Transverse colon (tissue), 4 donors: Measurements from ENCODE around the gene EFEMP1. TPM values are rescaled to one million over a fixed set of nuclear protein-coding genes. Genes with fewer than 3 reads are reported as not detected.

Source experiments
- DNase-seq: peaks from one replicate; pipeline ENCODE4 v3.0.0-alpha.2; 2019
- H3K27ac ChIP-seq, 4 donors: fragments of 200-600 bp; sonication (generic); 2 replicates each; pipeline ENCODE4 v1.5.1; 2016 to 2018; ENCODE audit warnings: inconsistent platforms in 4 of 4
- H3K27me3 ChIP-seq: fragments of 200-600 bp; sonication (generic); 2 replicates; pipeline ENCODE4 v1.5.1; 2017; ENCODE audit warnings: inconsistent platforms
- H3K36me3 ChIP-seq, 4 donors: fragments of 200-600 bp; sonication (generic); 2 replicates each; pipeline ENCODE4 v1.5.1; 2017 to 2019; ENCODE audit warnings: inconsistent platforms in 4 of 4
- H3K4me1 ChIP-seq, 4 donors: fragments of 200-600 bp; sonication (generic); 2 replicates each; pipeline ENCODE4 v1.5.1; 2017 to 2020; ENCODE audit warnings: inconsistent platforms in 4 of 4
- H3K4me3 ChIP-seq, 4 donors: fragments of 200-600 bp; sonication (generic); 1 replicate in 1 of 4; 2 replicates in 3 of 4; pipeline versions ENCODE4 v1.5.1 to v1.6.1; 2017 to 2019; ENCODE audit warnings: inconsistent platforms in 4 of 4
- H3K9me3 ChIP-seq, 2 donors: fragments of 200-600 bp; sonication (generic); 2 replicates each; pipeline ENCODE4 v1.5.1; 2017 to 2019; ENCODE audit warnings: inconsistent platforms in 2 of 2
- EP300 ChIP-seq: sonication (generic); formaldehyde crosslinking; IDR thresholded peaks from one replicate; pipeline ENCODE4 v1.6.1; 2017; ENCODE audit warnings: antibody characterized with exemption, low read depth
- POLR2A ChIP-seq: fragments of 450-650 bp; IDR thresholded peaks from one replicate; pipeline ENCODE4 v1.6.1; 2016; ENCODE audit warnings: antibody characterized with exemption, mild to moderate bottlenecking, moderate library complexity
- POLR2AphosphoS5 ChIP-seq, 3 donors: sonication (generic); formaldehyde crosslinking; IDR thresholded peaks; one replicate each; pipeline ENCODE4 v1.6.1; 2016; ENCODE audit warnings: antibody characterized with exemption in 3 of 3
- WGBS, 2 donors: methylation state at CpG; one replicate each; pipeline ENCODE4 v1.1.5; 2018; ENCODE audit warnings: low coverage in 1 of 2; 5-methylcytosine and 5-hydroxymethylcytosine counted together
- in situ Hi-C, 4 donors: fragments of 200-750 bp; cut with MboI; loops; one replicate each; pipeline versions ENCODE4 v1.15.0 to v1.15.1; 2017; ENCODE audit warnings: low sequenced_read_pairs in 3 of 4, low pct_ligation_motif_present in 1 of 4, low pct_unique_long_range_greater_than_20kb in 1 of 4
- intact Hi-C: fragments of 100-400 bp; cut with DNase I; formaldehyde crosslinking; loops from one replicate; pipeline ENCODE4 v1.15.1; 2023; ENCODE audit warnings: low total_unique reads
- total RNA-seq, 4 donors: library from RNA; depleted of rRNA; stranded (reverse); fragments of >200 nt; gene quantifications; one replicate each; pipeline ENCODE4 v1.1.0, GENCODE V29; 2016
- TF ChIP-seq, protein P1 (sequence below), 5 experiments: fragments of 200-600 bp in 3 of 5; fragments of 450-650 bp in 2 of 5; sonication (generic) in 3 of 5; IDR thresholded peaks; 1 replicate in 2 of 5; 2 replicates in 3 of 5; pipeline ENCODE4 v1.5.1; 2016 to 2017; ENCODE audit warnings: antibody characterized with exemption in 5 of 5, inconsistent platforms in 3 of 5, mild to moderate bottlenecking in 2 of 5, moderate library complexity in 1 of 5

Gene EFEMP1
- total RNA-seq, 4 donors from 2014 or later: 12.0 to 34.8 (median 26.5) TPM

DNA sequence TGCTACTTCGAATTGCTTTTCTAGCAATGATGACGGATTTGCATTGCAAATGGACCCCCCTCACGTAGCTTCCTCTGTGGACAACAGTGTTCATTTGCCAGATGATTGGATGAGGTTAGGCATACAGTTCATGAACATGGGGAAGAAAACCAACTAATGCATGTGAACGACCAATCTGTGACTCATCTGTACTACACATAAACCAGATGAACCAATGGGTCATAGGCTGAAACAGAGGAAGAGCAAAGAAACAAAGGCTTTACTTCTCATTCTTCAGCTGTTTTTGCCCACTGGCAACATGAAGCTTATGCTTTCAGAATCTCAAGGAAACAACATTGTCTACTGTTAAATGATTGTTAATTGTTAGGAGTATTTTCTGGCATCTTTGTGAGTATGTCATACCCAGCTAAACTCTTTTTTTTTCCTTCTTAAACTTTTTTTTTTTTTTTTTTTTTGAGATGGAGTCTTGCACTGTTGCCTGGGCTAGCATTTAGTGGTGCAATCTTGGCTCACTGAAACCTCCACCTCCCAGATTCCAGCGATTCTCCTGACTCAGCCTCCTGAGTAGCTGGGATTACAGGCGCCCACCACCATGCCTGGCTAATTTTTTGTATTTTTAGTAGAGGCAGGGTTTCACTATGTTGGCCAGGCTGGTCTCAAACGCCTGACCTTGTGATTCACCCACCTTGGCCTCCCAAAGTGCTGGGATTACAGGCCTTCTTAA lies 35.5 kb downstream of the EFEMP1 start:
- TF ChIP-seq EP300: no peak
- no peak for TF ChIP-seq POLR2AphosphoS5 (IDR thresholded peaks at IDR 0.05)
- no peak for TF ChIP-seq POLR2A
- TF ChIP-seq, protein P1, sequence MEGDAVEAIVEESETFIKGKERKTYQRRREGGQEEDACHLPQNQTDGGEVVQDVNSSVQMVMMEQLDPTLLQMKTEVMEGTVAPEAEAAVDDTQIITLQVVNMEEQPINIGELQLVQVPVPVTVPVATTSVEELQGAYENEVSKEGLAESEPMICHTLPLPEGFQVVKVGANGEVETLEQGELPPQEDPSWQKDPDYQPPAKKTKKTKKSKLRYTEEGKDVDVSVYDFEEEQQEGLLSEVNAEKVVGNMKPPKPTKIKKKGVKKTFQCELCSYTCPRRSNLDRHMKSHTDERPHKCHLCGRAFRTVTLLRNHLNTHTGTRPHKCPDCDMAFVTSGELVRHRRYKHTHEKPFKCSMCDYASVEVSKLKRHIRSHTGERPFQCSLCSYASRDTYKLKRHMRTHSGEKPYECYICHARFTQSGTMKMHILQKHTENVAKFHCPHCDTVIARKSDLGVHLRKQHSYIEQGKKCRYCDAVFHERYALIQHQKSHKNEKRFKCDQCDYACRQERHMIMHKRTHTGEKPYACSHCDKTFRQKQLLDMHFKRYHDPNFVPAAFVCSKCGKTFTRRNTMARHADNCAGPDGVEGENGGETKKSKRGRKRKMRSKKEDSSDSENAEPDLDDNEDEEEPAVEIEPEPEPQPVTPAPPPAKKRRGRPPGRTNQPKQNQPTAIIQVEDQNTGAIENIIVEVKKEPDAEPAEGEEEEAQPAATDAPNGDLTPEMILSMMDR (IDR thresholded peaks at IDR 0.05): no peak
- H3K4me3 ChIP-seq: no peak overlapping the region
- peak overlapping the region in 1 of 4 donors; percentile 19 for H3K27ac ChIP-seq
- intact Hi-C loops (no loop called here), in situ Hi-C loops (no loop called here)
- H3K9me3 ChIP-seq: no peaks in the 10 kb centered on the region
- 68 to 83% methylated on average over 1 to 7 of the region's 7 CpGs for WGBS, 2 donors
- no peaks in the 10 kb centered on the region for H3K27me3 ChIP-seq
- no peak for DNase-seq
- no peaks in the 10 kb centered on the region for H3K36me3 ChIP-seq
- H3K4me1 ChIP-seq: no peaks in the 10 kb centered on the region

DNA sequence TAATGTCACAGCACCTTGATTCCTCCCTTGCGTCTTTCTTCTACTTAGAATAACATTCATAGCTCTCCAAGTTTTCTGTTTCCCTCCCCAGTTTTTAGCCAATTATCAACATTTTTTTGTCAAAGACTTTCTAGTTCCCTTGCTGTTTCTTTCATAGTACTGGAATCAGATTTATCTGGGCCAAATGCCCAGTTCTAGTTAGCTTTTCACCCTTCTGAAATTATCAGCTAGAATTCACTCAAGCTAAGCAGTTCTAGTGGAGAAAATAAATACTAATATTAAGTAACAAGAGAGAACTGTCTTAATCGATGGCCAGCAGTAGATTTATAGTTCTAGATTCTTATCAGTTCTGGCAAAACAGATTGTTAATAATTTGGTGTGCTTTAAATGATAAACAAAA lies 36.2 kb downstream of the EFEMP1 start:
- H3K9me3 ChIP-seq: no peaks in the 10 kb centered on the region
- WGBS, 2 donors: 71 to 81% methylated on average over 2 of the region's 2 CpGs
- H3K27ac ChIP-seq: peak overlapping the region in 3 of 4 donors; percentile 1 to 44 (median 19)

DNA sequence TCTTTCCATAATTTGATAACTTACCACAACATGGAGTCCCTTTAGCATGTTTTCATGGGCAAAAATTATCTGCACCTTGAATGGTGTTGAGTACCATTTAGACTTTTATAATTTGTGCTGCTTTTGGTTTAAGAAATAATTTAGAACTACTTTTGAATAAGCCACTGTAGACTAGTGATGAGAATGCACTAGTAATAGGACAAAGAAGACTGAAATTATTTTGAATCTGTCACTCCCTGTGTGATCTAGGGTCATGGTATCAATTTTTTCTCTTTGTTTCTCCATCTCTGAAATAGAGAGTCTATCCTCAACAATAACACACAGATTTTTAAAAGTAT lies 37.7 kb downstream of the EFEMP1 start:
- H3K27ac ChIP-seq: peak overlapping the region; percentile 22 to 64 (median 40)
- no peaks in the 10 kb centered on the region for H3K36me3 ChIP-seq
- H3K9me3 ChIP-seq: no peaks in the 10 kb centered on the region
- intact Hi-C loops (no loop called here), in situ Hi-C loops (no loop called here)
- TF ChIP-seq, protein P1 (IDR thresholded peaks at IDR 0.05): no peak
- TF ChIP-seq EP300: no peak
- TF ChIP-seq POLR2A: no peak
- no peak for TF ChIP-seq POLR2AphosphoS5 (IDR thresholded peaks at IDR 0.05)
- H3K27me3 ChIP-seq: no peaks in the 10 kb centered on the region
- no peak for DNase-seq
- H3K4me3 ChIP-seq: no peak overlapping the region
- no peaks in the 10 kb centered on the region for H3K4me1 ChIP-seq

More for the DNA sequence above, 36.2 kb downstream of the EFEMP1 start:
- H3K4me1 ChIP-seq: no peaks in the 10 kb centered on the region
- no peak for TF ChIP-seq EP300
- TF ChIP-seq POLR2A: no peak
- no peak for TF ChIP-seq POLR2AphosphoS5 (IDR thresholded peaks at IDR 0.05)
- TF ChIP-seq, protein P1 (IDR thresholded peaks at IDR 0.05): no peak
- H3K4me3 ChIP-seq: no peak overlapping the region
- in situ Hi-C loops: no loop called here
- intact Hi-C loops: no loop called here
- DNase-seq: no peak
- no peaks in the 10 kb centered on the region for H3K36me3 ChIP-seq
- H3K27me3 ChIP-seq: no peaks in the 10 kb centered on the region

DNA sequence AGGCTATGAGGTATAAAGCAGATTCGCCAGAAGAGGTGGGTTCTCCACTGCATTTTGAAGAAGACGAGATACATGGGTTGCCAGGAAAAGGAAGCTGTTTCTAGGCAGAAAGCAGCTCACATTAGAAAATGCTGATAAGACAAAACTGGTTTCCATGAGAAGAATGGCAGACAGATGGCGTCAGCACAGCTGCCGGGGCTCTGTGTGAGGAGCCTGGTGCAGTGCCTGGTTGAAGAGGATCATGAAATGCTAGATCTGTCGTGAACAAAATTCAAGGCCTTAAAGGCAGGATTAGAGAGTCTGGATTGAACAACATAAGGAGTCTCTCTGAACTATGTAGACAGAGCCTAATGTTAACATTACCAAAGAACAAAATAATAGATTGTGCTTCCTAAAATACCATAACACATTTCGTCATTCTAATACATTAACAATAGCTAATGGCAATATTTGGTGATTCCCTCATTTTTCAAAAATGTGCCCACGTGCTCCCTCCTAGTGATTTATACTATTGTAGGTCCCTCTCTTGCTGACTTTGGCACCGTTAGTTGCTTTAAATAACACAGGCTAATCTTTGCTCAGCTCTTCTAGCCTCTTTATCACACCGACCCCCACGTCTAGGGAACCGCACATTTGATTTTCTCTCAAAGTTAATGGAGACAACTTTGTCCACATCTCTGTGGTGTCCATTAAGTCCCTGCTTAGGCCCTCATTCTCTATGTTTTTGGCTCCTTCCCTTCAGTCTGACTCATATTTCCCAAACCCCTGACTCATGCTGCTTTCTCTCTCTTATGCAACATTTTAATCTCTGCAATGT lies 38.2 kb downstream of the EFEMP1 start:
- TF ChIP-seq POLR2AphosphoS5 (IDR thresholded peaks at IDR 0.05) (peak; percentile 36 to 75 (median 71)), POLR2A (no peak), EP300 (no peak)
- TF ChIP-seq, protein P1 (IDR thresholded peaks at IDR 0.05): no peak
- Histone ChIP-seq H3K9me3 (no peaks in the 10 kb centered on the region), H3K27me3 (no peaks in the 10 kb centered on the region), H3K27ac (peak overlapping the region; percentile 22 to 64 (median 49)), H3K4me3 (no peak overlapping the region), H3K36me3 (no peaks in the 10 kb centered on the region), H3K4me1 (no peaks in the 10 kb centered on the region)
- in situ Hi-C loops (no loop called here), intact Hi-C loops (no loop called here)
- WGBS, 2 donors: 71 to 73% methylated on average over 11 of the region's 11 CpGs
- DNase-seq: no peak
